SK-N-SH (cell line): ENCODE data around the gene ANKRD62. TPM values are rescaled to one million over a fixed set of nuclear protein-coding genes. Genes with fewer than 3 reads are reported as not detected.

Source experiments
- CTCF ChIA-PET: fragments of 300-600, 350-600 bp; formaldehyde crosslinking; extraction: SDS; loops from one replicate; lab custom pipeline; 2021; lab: Yijun Ruan, JAX
- POLR2A ChIA-PET: fragments of 350-600 bp; sonication (Branson Sonifier 250); formaldehyde crosslinking; extraction: SDS; loops from one replicate; lab custom pipeline; 2020; ENCODE audit warnings: antibody characterized with exemption, inconsistent platforms; lab: Yijun Ruan, JAX
- DNase-seq: peaks from one replicate; pipeline ENCODE4 v3.0.0; 2012
- H2AFZ ChIP-seq: fragments of 200-600 bp; sonication (generic); 2 replicates; pipeline ENCODE4 v1.8.1; 2016; ENCODE audit warnings: antibody characterized with exemption, mild to moderate bottlenecking, low read depth
- H3F3A ChIP-seq: fragments of 200-600 bp; sonication (generic); replicated peaks from 2 replicates; pipeline ENCODE3; 2016; ENCODE audit warnings: antibody characterized with exemption, mild to moderate bottlenecking; ENCODE audit not compliant: insufficient read depth
- H3K27ac ChIP-seq, 2 experiments: fragments of 200-500 bp in 1 of 2; fragments of 200-600 bp in 1 of 2; sonication (Bioruptor generic) in 1 of 2; sonication (generic), shearing (Covaris generic) in 1 of 2; 2 replicates each; pipeline versions ENCODE4 v1.5.1 to v1.6.1; 2014 to 2016; ENCODE audit warnings: low read depth in 2 of 2, inconsistent platforms in 1 of 2, low read length in 1 of 2, mild to moderate bottlenecking in 1 of 2, mixed read lengths in 1 of 2
- H3K27me3 ChIP-seq: fragments of 200-600 bp; sonication (generic), shearing (Covaris generic); 2 replicates; pipeline ENCODE4 v1.6.1; 2016; ENCODE audit warnings: mixed run types; ENCODE audit not compliant: insufficient read depth
- H3K36me3 ChIP-seq, 2 experiments: fragments of 200-500 bp in 1 of 2; fragments of 200-600 bp in 1 of 2; sonication (Bioruptor generic) in 1 of 2; sonication (generic) in 1 of 2; replicated peaks in 1 of 2; 2 replicates each; pipeline versions ENCODE3 to v1.5.1; 2014 to 2016; ENCODE audit warnings: low read length in 1 of 2, mild to moderate bottlenecking in 1 of 2; ENCODE audit not compliant: insufficient read depth in 2 of 2, control insufficient read depth in 1 of 2
- H3K4me1 ChIP-seq, 2 experiments: fragments of 200-500 bp in 1 of 2; fragments of 200-600 bp in 1 of 2; sonication (Bioruptor generic) in 1 of 2; sonication (generic), shearing (Covaris generic) in 1 of 2; 2 replicates each; pipeline versions ENCODE4 v1.5.1 to v1.6.1; 2014 to 2016; ENCODE audit warnings: low read depth in 1 of 2, low read length in 1 of 2, mixed run types in 1 of 2; ENCODE audit not compliant: insufficient read depth in 2 of 2, control insufficient read depth in 1 of 2
- H3K4me2 ChIP-seq: fragments of 200-600 bp; sonication (generic), shearing (Covaris generic); 2 replicates; pipeline ENCODE4 v1.6.1; 2017; ENCODE audit warnings: mixed run types
- H3K4me3 ChIP-seq, 2 experiments: fragments of 200-500 bp in 1 of 2; fragments of 200-600 bp in 1 of 2; sonication (Bioruptor generic) in 1 of 2; sonication (generic), shearing (Covaris generic) in 1 of 2; 2 replicates each; pipeline versions ENCODE4 v1.5.1 to v1.8.1; 2014 to 2016; ENCODE audit warnings: low read depth in 2 of 2, inconsistent platforms in 1 of 2, low read length in 1 of 2, mild to moderate bottlenecking in 1 of 2, mixed read lengths in 1 of 2, moderate library complexity in 1 of 2
- H3K79me2 ChIP-seq: fragments of 200-600 bp; sonication (generic); 2 replicates; pipeline ENCODE4 v1.8.1; 2017; ENCODE audit warnings: mild to moderate bottlenecking; ENCODE audit not compliant: insufficient read depth
- H3K9ac ChIP-seq: fragments of 200-600 bp; sonication (generic); 2 replicates; pipeline ENCODE4 v1.6.1; 2017; ENCODE audit warnings: mixed run types
- H3K9me2 ChIP-seq: fragments of 200-600 bp; sonication (generic); 2 replicates; pipeline ENCODE4 v1.6.1; 2017; ENCODE audit warnings: mixed run types
- H3K9me3 ChIP-seq: fragments of 200-600 bp; sonication (generic); 2 replicates; pipeline ENCODE4 v1.6.1; 2017; ENCODE audit warnings: mixed run types, mild to moderate bottlenecking, moderate library complexity
- H4K20me1 ChIP-seq: fragments of 200-600 bp; sonication (generic); 2 replicates; pipeline ENCODE4 v1.6.1; 2017; ENCODE audit warnings: mild to moderate bottlenecking, mixed run types; ENCODE audit not compliant: insufficient read depth
- CHD2 ChIP-seq: fragments of 150-350 bp; IDR thresholded peaks from 2 replicates; pipeline ENCODE4 v1.6.1; 2018; ENCODE audit warnings: low read length; ENCODE audit not compliant: partially characterized antibody
- CTCF ChIP-seq: fragments of 200-600 bp; sonication (generic); IDR thresholded peaks from 2 replicates; pipeline ENCODE4 v1.6.1; 2017; ENCODE audit warnings: antibody characterized with exemption, mild to moderate bottlenecking, moderate library complexity
- ELF1 ChIP-seq: IDR thresholded peaks from 2 replicates; pipeline ENCODE4 v1.4.0; 2012
- EP300 ChIP-seq, 2 experiments: IDR thresholded peaks; 2 replicates each; pipeline versions ENCODE4 v1.4.0 to v1.6.1; 2012; ENCODE audit warnings: borderline replicate concordance in 1 of 2, low read depth in 1 of 2, low read length in 1 of 2
- EZH2phosphoT487 ChIP-seq: fragments of 200-600 bp; sonication (generic); IDR thresholded peaks from 2 replicates; pipeline ENCODE4 v1.6.1; 2017; ENCODE audit warnings: low read depth, mixed run types, mild to moderate bottlenecking, antibody characterized with exemption, moderate library complexity, borderline replicate concordance
- FOXJ3 ChIP-seq: sonication (generic); formaldehyde crosslinking; IDR thresholded peaks from 2 replicates; pipeline ENCODE4 v1.5.1; 2020; ENCODE audit warnings: mild to moderate bottlenecking, missing genetic modification reagents
- FOXM1 ChIP-seq: IDR thresholded peaks from 2 replicates; pipeline ENCODE4 v1.4.0; 2012; ENCODE audit warnings: low read depth, mild to moderate bottlenecking
- GABPA ChIP-seq: IDR thresholded peaks from 2 replicates; pipeline ENCODE4 v1.4.0; 2012; ENCODE audit warnings: low read depth, mild to moderate bottlenecking
- GATA2 ChIP-seq: sonication (generic); formaldehyde crosslinking; IDR thresholded peaks from 2 replicates; pipeline ENCODE4 v1.5.0; 2020; ENCODE audit warnings: mild to moderate bottlenecking, missing genetic modification reagents
- IRF3 ChIP-seq: fragments of 150-350 bp; IDR thresholded peaks from 2 replicates; pipeline ENCODE4 v1.6.1; 2016; ENCODE audit warnings: mild to moderate bottlenecking, low read depth, low read length
- JUND ChIP-seq: IDR thresholded peaks from 2 replicates; pipeline ENCODE4 v1.4.0; 2012
- MAX ChIP-seq: IDR thresholded peaks from 2 replicates; pipeline ENCODE4 v1.4.0; 2012; ENCODE audit warnings: low read depth
- NFIC ChIP-seq: IDR thresholded peaks from 2 replicates; pipeline ENCODE4 v1.4.0; 2012; ENCODE audit warnings: borderline replicate concordance
- NRF1 ChIP-seq: IDR thresholded peaks from 2 replicates; pipeline ENCODE4 v1.6.1; 2012; ENCODE audit warnings: low read depth, mild to moderate bottlenecking, low read length
- RFX5 ChIP-seq: IDR thresholded peaks from 2 replicates; pipeline ENCODE4 v1.6.1; 2012; ENCODE audit warnings: mild to moderate bottlenecking, improper control_type of control experiment, low read length
- RXRA ChIP-seq: IDR thresholded peaks from 2 replicates; pipeline ENCODE4 v1.4.0; 2012; ENCODE audit warnings: low read depth, mild to moderate bottlenecking, borderline replicate concordance
- SMC3 ChIP-seq: IDR thresholded peaks from 2 replicates; pipeline ENCODE4 v1.6.1; 2012; ENCODE audit warnings: low read depth, low read length, improper control_type of control experiment
- TCF12 ChIP-seq: IDR thresholded peaks from 2 replicates; pipeline ENCODE4 v1.4.0; 2012
- TEAD4 ChIP-seq: IDR thresholded peaks from 2 replicates; pipeline ENCODE4 v1.4.0; 2012; ENCODE audit warnings: mild to moderate bottlenecking, borderline replicate concordance; ENCODE audit not compliant: insufficient read depth
- USF2 ChIP-seq: fragments of 150-350 bp; IDR thresholded peaks from 2 replicates; pipeline ENCODE4 v1.6.1; 2017; ENCODE audit warnings: antibody characterized with exemption, low read length, low read depth, borderline replicate concordance
- WGBS: methylation state at CpG from one replicate; pipeline ENCODE4 v1.1.6; 2017; ENCODE audit warnings: low lambda C conversion rate; 5-methylcytosine and 5-hydroxymethylcytosine counted together
- polyA plus RNA-seq, 3 experiments: library from polyadenylated mRNA; depleted of rRNA; stranded (reverse); fragments of >200 nt; gene quantifications; 2 replicates each; pipeline ENCODE4 v1.2.3, GENCODE V29; 2012

The ANKRD62 gene
- polyA plus RNA-seq, 1 of the 3 experiments (the other 2 are of a cell fraction), result not detected

GRCh38 chr18:12087471-12088025, 6.1 kb upstream of the ANKRD62 start (continued):
- TF ChIP-seq CTCF, result no peak

GRCh38 chr18:12088096-12088495, 5.5 kb upstream of the ANKRD62 start:
- ChIA-PET POLR2A (no interaction called here), CTCF (no interaction called here)
- Histone ChIP-seq H3K4me1 (no peaks in the 10 kb centered on the region), H3K79me2 (no peaks in the 10 kb centered on the region), H3K36me3 (no peaks in the 10 kb centered on the region), H3F3A (no peaks in the 10 kb centered on the region), H3K4me3 (no peak overlapping the region), H3K9ac (no peak overlapping the region), H2AFZ (no peak overlapping the region), H3K9me2 (no peaks in the 10 kb centered on the region), H3K27me3 (no peaks in the 10 kb centered on the region), H3K4me2 (no peak overlapping the region), H3K27ac (no peak overlapping the region), H4K20me1 (no peaks in the 10 kb centered on the region), H3K9me3 (no peaks in the 10 kb centered on the region)
- 33% methylated on average over 4 of the region's 4 CpGs for WGBS
- TF ChIP-seq GABPA (no peak), CHD2 (no peak), SMC3 (no peak), FOXJ3 (CRISPR knock-in tag) (no peak), NRF1 (no peak), TEAD4 (no peak), EP300 (IDR thresholded peaks at IDR 0.05; ENCODE audit: borderline replicate concordance in 1 of 2, low read depth in 1 of 2, low read length in 1 of 2) (no peak), GATA2 (CRISPR knock-in tag) (no peak), ELF1 (no peak), FOXM1 (no peak)
- DNase-seq, result no peak

- no peaks in the 10 kb centered on the region for H3K9me2 ChIP-seq
- H3K36me3 ChIP-seq, result no peaks in the 10 kb centered on the region
- no peak overlapping the region for H3K9ac ChIP-seq
- no peaks in the 10 kb centered on the region for H4K20me1 ChIP-seq
- H3K4me3 ChIP-seq, result no peak overlapping the region
- no peaks in the 10 kb centered on the region for H3K79me2 ChIP-seq
- no peak overlapping the region for H3K27ac ChIP-seq
- no peak overlapping the region for H3K4me2 ChIP-seq
- ChIA-PET CTCF (no interaction called here), POLR2A (no interaction called here)
- H3K4me1 ChIP-seq, result no peaks in the 10 kb centered on the region
- 40% methylated on average over 4 of the region's 5 CpGs for WGBS
- no peaks in the 10 kb centered on the region for H3F3A ChIP-seq
- no peak for DNase-seq
- no peak overlapping the region for H2AFZ ChIP-seq
- H3K27me3 ChIP-seq, result no peaks in the 10 kb centered on the region
- H3K9me3 ChIP-seq, result no peaks in the 10 kb centered on the region
- TF ChIP-seq IRF3, result no peak
- TF ChIP-seq TCF12, result no peak
- TF ChIP-seq ELF1, result no peak
- TF ChIP-seq EZH2phosphoT487, result no peak
- no peak for TF ChIP-seq NFIC
- TF ChIP-seq JUND, result no peak
- TF ChIP-seq CTCF, result no peak
- no peak for TF ChIP-seq MAX
- no peak for TF ChIP-seq RXRA
- TF ChIP-seq GATA2 (CRISPR knock-in tag), result no peak
- no peak for TF ChIP-seq CHD2
- no peak for TF ChIP-seq RFX5
- no peak for TF ChIP-seq USF2
- no peak for TF ChIP-seq NRF1
These were observed 4.8 kb upstream of the ANKRD62 start for GRCh38 chr18:12088731-12089375.
